Measurements from ENCODE around the gene CKMT2. TPM values are rescaled to one million over a fixed set of nuclear protein-coding genes. Genes with fewer than 3 reads are reported as not detected.

CKMT2 gene
- total and polyA plus RNA-seq, 2 of the 8 experiments (the other 6 are each of a cell fraction or from before 2014, with no cell fraction given), result 2.4 to 5.0 TPM

DNA sequence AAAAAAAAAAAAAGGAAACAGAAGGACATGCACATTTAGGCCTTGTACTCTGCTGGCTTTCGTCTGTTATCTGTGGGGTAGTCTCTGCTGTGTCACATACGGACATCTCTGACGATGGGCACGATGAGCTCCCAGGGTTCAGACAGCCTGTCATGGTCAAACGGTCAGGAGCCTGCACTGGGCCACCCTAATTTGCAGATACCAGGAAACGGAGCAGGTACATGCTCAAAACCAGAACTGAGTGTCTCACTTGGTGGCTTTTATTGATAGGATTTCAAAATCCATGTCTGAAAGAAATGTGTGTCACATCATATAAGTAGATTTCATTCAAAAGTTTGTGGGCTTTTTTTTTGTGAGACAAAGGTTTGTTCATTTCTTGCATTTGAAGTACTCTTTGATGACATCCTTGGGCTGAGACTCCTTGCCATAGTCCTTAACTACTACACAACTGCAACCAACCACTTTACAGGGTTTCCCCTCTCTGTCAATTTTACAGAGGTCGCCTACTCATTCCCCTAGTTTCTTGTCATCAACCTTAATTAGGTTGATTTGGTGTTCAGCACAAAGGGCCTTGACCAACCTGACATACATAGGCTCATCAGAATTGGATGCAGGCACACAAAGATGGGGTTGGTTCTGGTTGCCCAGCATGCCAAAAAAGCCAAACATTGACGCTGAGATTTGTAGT is 9.0 kb downstream of the CKMT2 start:
- CTCF ChIA-PET (ENCODE audit: partially characterized antibody), result interaction anchor here (1.5 kb wide), 1 partner anchor 29 kb away, joined by 5 read pairs; no protein-coding TSS in a partner anchor
- Histone ChIP-seq H3K9ac (replicated peaks in 1 of 4; ENCODE audit: extremely low read depth in 1 of 4, low read depth in 3 of 4, low read length in 3 of 4) (no peak overlapping the region), H4K8ac (ENCODE audit: extremely low read depth, insufficient read depth, low read length) (no peak overlapping the region), H4K20me1 (replicated peaks in 1 of 2; ENCODE audit: control insufficient read depth in 1 of 2, insufficient read depth in 2 of 2, low read length in 2 of 2) (peaks cover 2 to 3% of the 10 kb centered on the region in 2 experiments), H2AFZ (ENCODE audit: low read length) (no peak overlapping the region), H4K91ac (replicated peaks; ENCODE audit: insufficient read length, low read length) (no peak overlapping the region), H3K56ac (replicated peaks; ENCODE audit: insufficient read length, low read depth, low read length) (no peak overlapping the region), H3K4ac (replicated peaks; ENCODE audit: insufficient read length, low read depth, low read length) (no peak overlapping the region), H2BK5ac (ENCODE audit: low read depth, low read length) (no peak overlapping the region), H3K27me3 (replicated peaks in 1 of 4; ENCODE audit: control insufficient read depth in 3 of 4, extremely low read depth in 1 of 4, insufficient read depth in 3 of 4, low read length in 3 of 4) (no peaks in the 10 kb centered on the region), H3K4me3 (ENCODE audit: extremely low read depth in 1 of 4, insufficient read depth in 2 of 4, low read depth in 3 of 4, low read length in 4 of 4) (no peak overlapping the region), H2AK5ac (ENCODE audit: low read depth, low read length) (no peak overlapping the region), H3K4me1 (replicated peaks in 1 of 4; ENCODE audit: control insufficient read depth in 3 of 4, insufficient read depth in 4 of 4, low read length in 3 of 4) (peaks cover 0 to 5% (median 2%) of the 10 kb centered on the region in 4 experiments; a peak in 2 of 7 replicates), H3K23me2 (ENCODE audit: low read depth, low read length) (no peaks in the 10 kb centered on the region), H3K79me1 (ENCODE audit: low read depth, low read length) (peaks cover 4% of the 10 kb centered on the region), H4K5ac (ENCODE audit: insufficient read length, low read depth, low read length) (no peak overlapping the region), H3K23ac (ENCODE audit: insufficient read length) (no peak overlapping the region), H2BK12ac (ENCODE audit: low read depth, low read length) (no peak overlapping the region), H2BK20ac (ENCODE audit: low read length) (no peak overlapping the region), H2BK120ac (replicated peaks; ENCODE audit: low read depth, low read length) (no peak overlapping the region), H3K9me3 (ENCODE audit: insufficient read depth in 2 of 2, low read depth in 1 of 2, low read length in 1 of 2) (no peaks in the 10 kb centered on the region), H3K4me2 (ENCODE audit: insufficient read depth in 1 of 2, low read depth in 2 of 2, low read length in 2 of 2) (no peak overlapping the region), H3K36me3 (ENCODE audit: control insufficient read depth in 2 of 4, insufficient read depth in 4 of 4, low read length in 3 of 4) (0 out of 8 replicates have a peak, but pooled peaks cover 0 to 4% (median 0%) of the 10 kb centered on the region in 4 experiments), H3K27ac (ENCODE audit: low read depth, low read length) (no peak overlapping the region), H3K14ac (ENCODE audit: insufficient read length) (no peak overlapping the region), H2BK15ac (ENCODE audit: low read length) (no peak overlapping the region), H3K18ac (ENCODE audit: extremely low read depth, low read length) (no peak overlapping the region), H3K79me2 (ENCODE audit: control insufficient read depth in 1 of 2, insufficient read depth in 2 of 2, low read length in 2 of 2) (no peaks in the 10 kb centered on the region)
- FAIRE-seq (no peak), DNase-seq (ENCODE audit: low read depth in 1 of 2, low spot score in 2 of 2) (no peak)
- WGBS, 2 experiments (ENCODE audit: extremely low coverage in 1 of 2, insufficient coverage in 1 of 2, insufficient read length in 1 of 2, insufficient replicate concordance in 2 of 2, low coverage in 1 of 2, low lambda C conversion rate in 2 of 2, missing lambda C conversion rate in 1 of 2), result 82% methylated on average over 8 of the region's 8 CpGs; no CpG with 5 or more reads in 1 of the 2 experiments
- POLR2A ChIA-PET (ENCODE audit: partially characterized antibody), result interaction anchor here (1.2 to 1.7 kb wide), 2 partner anchors 16 to 60 kb away, joined by 3 to 4 read pairs; no protein-coding TSS in a partner anchor
- TF ChIP-seq, protein P1, sequence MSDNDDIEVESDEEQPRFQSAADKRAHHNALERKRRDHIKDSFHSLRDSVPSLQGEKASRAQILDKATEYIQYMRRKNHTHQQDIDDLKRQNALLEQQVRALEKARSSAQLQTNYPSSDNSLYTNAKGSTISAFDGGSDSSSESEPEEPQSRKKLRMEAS (IDR thresholded peaks at IDR 0.05), result no peak
- no peak for TF ChIP-seq PHF8 (conservative IDR thresholded peaks at IDR 0.05; ENCODE audit: low read depth, low read length)
- no peak for TF ChIP-seq RBBP5 (IDR thresholded peaks at IDR 0.05; ENCODE audit: borderline replicate concordance, low read depth, low read length)
- TF ChIP-seq MAFK (IDR thresholded peaks at IDR 0.05; ENCODE audit: low read depth, low read length), result no peak
- TF ChIP-seq CBX8 (IDR thresholded peaks at IDR 0.05; ENCODE audit: borderline replicate concordance, low read depth, low read length), result no peak
- TF ChIP-seq CHD2 (IDR thresholded peaks at IDR 0.05; ENCODE audit: low read length), result no peak
- TF ChIP-seq CBX5 (IDR thresholded peaks at IDR 0.05; ENCODE audit: low read depth, low read length), result no peak
- no peak for TF ChIP-seq KDM4A (IDR thresholded peaks at IDR 0.05; ENCODE audit: low read depth, low read length, severe bottlenecking)
- TF ChIP-seq TEAD4 (IDR thresholded peaks at IDR 0.05; ENCODE audit: low read depth, low read length), result no peak
- no peak for TF ChIP-seq CTBP2 (IDR thresholded peaks at IDR 0.05; ENCODE audit: borderline replicate concordance, insufficient read depth, insufficient read length, low read length)

Measured in H1 (cell line).